Esophagus (tissue), 2 donors: ENCODE data around the gene CRK. TPM values are rescaled to one million over a fixed set of nuclear protein-coding genes. Genes with fewer than 3 reads are reported as not detected.

Experiments used
- H3K27ac ChIP-seq, 2 donors: one replicate each; pipeline ENCODE4 v1.5.1; 2013; ENCODE audit warnings: low read depth in 2 of 2, mild to moderate bottlenecking in 2 of 2, inconsistent platforms in 1 of 2, low read length in 1 of 2, moderate library complexity in 1 of 2
- H3K27me3 ChIP-seq, 2 donors: one replicate each; pipeline ENCODE4 v1.6.1; 2013; ENCODE audit warnings: low read length in 2 of 2, control low read depth in 1 of 2, mild to moderate bottlenecking in 1 of 2; ENCODE audit not compliant: insufficient read depth in 2 of 2, control insufficient read depth in 1 of 2
- H3K36me3 ChIP-seq, 2 donors: one replicate each; pipeline ENCODE4 v1.6.1; 2013; ENCODE audit warnings: low read length in 1 of 2; ENCODE audit not compliant: control insufficient read depth in 2 of 2, insufficient read depth in 2 of 2
- H3K4me1 ChIP-seq, 2 donors: one replicate each; pipeline ENCODE4 v1.6.1; 2013; ENCODE audit warnings: low read length in 1 of 2; ENCODE audit not compliant: control insufficient read depth in 2 of 2, insufficient read depth in 2 of 2
- H3K4me3 ChIP-seq, 2 donors: one replicate each; pipeline ENCODE4 v1.5.1; 2013; ENCODE audit warnings: low read length in 2 of 2, mild to moderate bottlenecking in 2 of 2, low read depth in 1 of 2, moderate library complexity in 1 of 2
- H3K9me3 ChIP-seq, 2 donors: one replicate each; pipeline ENCODE4 v1.6.1; 2013; ENCODE audit warnings: mild to moderate bottlenecking in 2 of 2, low read depth in 1 of 2, low read length in 1 of 2, moderate library complexity in 1 of 2; ENCODE audit not compliant: control insufficient read depth in 2 of 2, insufficient read depth in 1 of 2
- WGBS, 2 donors: extraction: QIAGEN DNeasy Blood & Tissue Kit; methylation state at CpG; one replicate each; pipeline ENCODE4 v1.1.7; 2013; 5-methylcytosine and 5-hydroxymethylcytosine counted together
- polyA plus RNA-seq, 2 donors: library from polyadenylated mRNA; stranded (reverse); fragments of 200-250 nt; gene quantifications; one replicate each; pipeline ENCODE4 v1.2.3, GENCODE V29; 2013
- donor health status: healthy with polysubstance abuse.
- donor health status: Bipolar disorder and iron deficiency.

CRK gene
- polyA plus RNA-seq, 2 donors: 17.8 to 23.8 TPM

- 86 to 91% methylated on average over 26 of the region's 26 CpGs for WGBS, 2 donors
- H3K9me3 ChIP-seq: no peaks in the 10 kb centered on the region
- H3K27ac ChIP-seq: no peak overlapping the region
- peaks cover 3 to 69% of the 10 kb centered on the region in 2 donors for H3K36me3 ChIP-seq
- no peaks in the 10 kb centered on the region for H3K4me1 ChIP-seq
- H3K4me3 ChIP-seq: no peak overlapping the region
- H3K27me3 ChIP-seq: no peaks in the 10 kb centered on the region
These were observed 22.4 kb upstream of the CRK start for GRCh38 chr17:1478418-1478817.

- 87 to 89% methylated on average over 15 of the region's 15 CpGs for WGBS, 2 donors
- Histone ChIP-seq H3K27ac (no peak overlapping the region), H3K36me3 (peaks cover 1 to 64% of the 10 kb centered on the region in 2 donors), H3K9me3 (no peaks in the 10 kb centered on the region), H3K4me3 (no peak overlapping the region), H3K4me1 (peaks cover 0 to 2% of the 10 kb centered on the region in 2 donors), H3K27me3 (no peaks in the 10 kb centered on the region)
These were observed 19.4 kb upstream of the CRK start for GRCh38 chr17:1475321-1475854.

GRCh38 chr17:1474402-1475189, 18.6 kb upstream of the CRK start:
- no peak overlapping the region for H3K27ac ChIP-seq
- H3K36me3 ChIP-seq: peaks cover 0 to 66% of the 10 kb centered on the region in 2 donors
- no peak overlapping the region for H3K4me3 ChIP-seq

GRCh38 chr17:1473841-1474240, 17.8 kb upstream of the CRK start:
- Histone ChIP-seq H3K4me3 (no peak overlapping the region), H3K36me3 (peaks cover 0 to 66% of the 10 kb centered on the region in 2 donors), H3K27ac (no peak overlapping the region), H3K4me1 (peaks cover 0 to 2% of the 10 kb centered on the region in 2 donors), H3K27me3 (no peaks in the 10 kb centered on the region), H3K9me3 (no peaks in the 10 kb centered on the region)
- 83 to 86% methylated on average over 10 of the region's 10 CpGs for WGBS, 2 donors

More at GRCh38 chr17:1474402-1475189, 18.6 kb upstream of the CRK start:
- Histone ChIP-seq H3K27me3 (no peaks in the 10 kb centered on the region), H3K9me3 (no peaks in the 10 kb centered on the region), H3K4me1 (peaks cover 0 to 2% of the 10 kb centered on the region in 2 donors)
- 83 to 84% methylated on average over 31 of the region's 31 CpGs for WGBS, 2 donors

- H3K4me1 ChIP-seq: peaks cover 0 to 2% of the 10 kb centered on the region in 2 donors
- peaks cover 5 to 66% of the 10 kb centered on the region in 2 donors for H3K36me3 ChIP-seq
- no peaks in the 10 kb centered on the region for H3K27me3 ChIP-seq
- 63 to 68% methylated on average over 11 of the region's 11 CpGs for WGBS, 2 donors
- no peak overlapping the region for H3K27ac ChIP-seq
- no peak overlapping the region for H3K4me3 ChIP-seq
- H3K9me3 ChIP-seq: no peaks in the 10 kb centered on the region
These were observed 17.1 kb upstream of the CRK start for GRCh38 chr17:1473170-1473569.

- peaks cover 11 to 64% of the 10 kb centered on the region in 2 donors for H3K36me3 ChIP-seq
- H3K9me3 ChIP-seq: no peaks in the 10 kb centered on the region
- 88 to 90% methylated on average over 42 of the region's 42 CpGs for WGBS, 2 donors
- H3K27ac ChIP-seq: no peak overlapping the region
- peaks cover 0 to 2% of the 10 kb centered on the region in 2 donors for H3K4me1 ChIP-seq
- no peaks in the 10 kb centered on the region for H3K27me3 ChIP-seq
- H3K4me3 ChIP-seq: no peak overlapping the region
These were observed 16.1 kb upstream of the CRK start for GRCh38 chr17:1471911-1472821.

- Histone ChIP-seq H3K4me1 (peaks cover 0 to 2% of the 10 kb centered on the region in 2 donors), H3K36me3 (peaks cover 15 to 65% of the 10 kb centered on the region in 2 donors)
- 90 to 92% methylated on average over 15 of the region's 15 CpGs for WGBS, 2 donors
These were observed 15.5 kb upstream of the CRK start for GRCh38 chr17:1471490-1471889.

GRCh38 chr17:1470755-1471462, 14.9 kb upstream of the CRK start:
- H3K36me3 ChIP-seq: peaks cover 15 to 61% of the 10 kb centered on the region in 2 donors

More at GRCh38 chr17:1471490-1471889, 15.5 kb upstream of the CRK start:
- H3K4me3 ChIP-seq: no peak overlapping the region
- H3K27ac ChIP-seq: no peak overlapping the region
- H3K9me3 ChIP-seq: no peaks in the 10 kb centered on the region
- no peaks in the 10 kb centered on the region for H3K27me3 ChIP-seq

More at GRCh38 chr17:1470755-1471462, 14.9 kb upstream of the CRK start:
- Histone ChIP-seq H3K27me3 (no peaks in the 10 kb centered on the region), H3K4me3 (no peak overlapping the region), H3K9me3 (no peaks in the 10 kb centered on the region), H3K4me1 (peaks cover 0 to 2% of the 10 kb centered on the region in 2 donors), H3K27ac (no peak overlapping the region)
- 86 to 88% methylated on average over 25 of the region's 25 CpGs for WGBS, 2 donors
